SJCRH30 (cell line): ENCODE results near the gene AMMECR1L. TPM values are rescaled to one million over a fixed set of nuclear protein-coding genes. Genes with fewer than 3 reads are reported as not detected.
"Not testable (repeated sequence)": the region's sequence is repeated elsewhere in the genome, so short reads cannot be mapped to it uniquely, and the experiment has no call there.

ENCODE experiments used
- DNase-seq, 2 experiments: peaks; one replicate each; pipeline ENCODE4 v3.0.0-alpha.2; 2015 to 2020
- H3K27ac ChIP-seq: fragments of 250-450 bp; sonication (Bioruptor Pico); 2 replicates; pipeline ENCODE4 v1.5.1; 2020; ENCODE audit warnings: mild to moderate bottlenecking, moderate library complexity
- H3K27me3 ChIP-seq: fragments of 250-450 bp; sonication (Bioruptor Pico); 2 replicates; pipeline ENCODE4 v1.5.1; 2020; ENCODE audit warnings: mild to moderate bottlenecking, moderate library complexity
- H3K36me3 ChIP-seq: fragments of 250-450 bp; sonication (Bioruptor Pico); 2 replicates; pipeline ENCODE4 v1.5.1; 2020; ENCODE audit warnings: mild to moderate bottlenecking, moderate library complexity
- H3K4me1 ChIP-seq: fragments of 250-450 bp; sonication (Bioruptor Pico); 2 replicates; pipeline ENCODE4 v1.5.1; 2020; ENCODE audit warnings: mild to moderate bottlenecking, moderate library complexity
- H3K4me3 ChIP-seq: fragments of 250-450 bp; sonication (Bioruptor Pico); 2 replicates; pipeline ENCODE4 v1.5.1; 2020; ENCODE audit warnings: mild to moderate bottlenecking, moderate library complexity
- H3K9me3 ChIP-seq: fragments of 250-450 bp; sonication (Bioruptor Pico); replicated peaks from 2 replicates; pipeline ENCODE4 v1.5.1; 2020; ENCODE audit warnings: mild to moderate bottlenecking, moderate library complexity
- total RNA-seq: library from RNA; depleted of rRNA; stranded (reverse); fragments of >200 nt; shearing (Covaris generic); gene quantifications from 2 replicates; pipeline ENCODE4 v1.2.3, GENCODE V29; 2014; rRNA removed

AMMECR1L gene
- total RNA-seq: 17.3 and 17.6 TPM in 2 replicates

GRCh38 chr2:127885780-127886592, at the start of gene AMMECR1L:
Gene AMMECR1L (minus strand): TSS chr2:127885956. CDS start chr2:127874234, 11,722 bp downstream.
- not testable (repeated sequence) for H3K27me3 ChIP-seq, H3K9me3 ChIP-seq, H3K4me1 ChIP-seq
- H3K4me3 ChIP-seq: peak within 1 kb of the TSS; percentile 92
- H3K27ac ChIP-seq: peak within 1 kb of the TSS; percentile 65
- peak; percentile 75 to 84 for DNase-seq
- peaks cover 21% of the 10 kb centered on the region for H3K36me3 ChIP-seq

- H3K27me3 ChIP-seq: no peaks in the 10 kb centered on the region
- no peaks in the 10 kb centered on the region for H3K9me3 ChIP-seq
- H3K36me3 ChIP-seq: no peaks in the 10 kb centered on the region
- no peak for DNase-seq
- H3K4me1 ChIP-seq: no peaks in the 10 kb centered on the region
- no peak overlapping the region for H3K4me3 ChIP-seq
- no peak overlapping the region for H3K27ac ChIP-seq
Observed at GRCh38 chr2:127935337-127935736, 49.6 kb upstream of the AMMECR1L start.

GRCh38 chr2:127932199-127932876, 46.6 kb upstream of the AMMECR1L start:
- Histone ChIP-seq H3K4me1 (no peaks in the 10 kb centered on the region), H3K4me3 (no peak overlapping the region), H3K27ac (no peak overlapping the region), H3K27me3 (no peaks in the 10 kb centered on the region), H3K9me3 (no peaks in the 10 kb centered on the region), H3K36me3 (no peaks in the 10 kb centered on the region)
- no peak for DNase-seq

- no peak overlapping the region for H3K4me3 ChIP-seq
- no peak overlapping the region for H3K27ac ChIP-seq
- H3K27me3 ChIP-seq: no peaks in the 10 kb centered on the region
- H3K36me3 ChIP-seq: no peaks in the 10 kb centered on the region
- H3K4me1 ChIP-seq: no peaks in the 10 kb centered on the region
- no peak for DNase-seq
- no peaks in the 10 kb centered on the region for H3K9me3 ChIP-seq
Observed at GRCh38 chr2:127929449-127929848, 43.7 kb upstream of the AMMECR1L start.

- DNase-seq: no peak
- no peaks in the 10 kb centered on the region for H3K9me3 ChIP-seq
- no peak overlapping the region for H3K27ac ChIP-seq
- H3K36me3 ChIP-seq: no peaks in the 10 kb centered on the region
- H3K4me1 ChIP-seq: no peaks in the 10 kb centered on the region
- H3K27me3 ChIP-seq: no peaks in the 10 kb centered on the region
- no peak overlapping the region for H3K4me3 ChIP-seq
Observed at GRCh38 chr2:127927384-127927783, 41.6 kb upstream of the AMMECR1L start.

- no peaks in the 10 kb centered on the region for H3K27me3 ChIP-seq
- DNase-seq: no peak
- no peaks in the 10 kb centered on the region for H3K9me3 ChIP-seq
- no peaks in the 10 kb centered on the region for H3K36me3 ChIP-seq
- no peak overlapping the region for H3K27ac ChIP-seq
- H3K4me3 ChIP-seq: no peak overlapping the region
- no peaks in the 10 kb centered on the region for H3K4me1 ChIP-seq
Observed at GRCh38 chr2:127917916-127918315, 32.2 kb upstream of the AMMECR1L start.

GRCh38 chr2:127913808-127914457, 28.2 kb upstream of the AMMECR1L start:
- H3K9me3 ChIP-seq: no peaks in the 10 kb centered on the region
- no peaks in the 10 kb centered on the region for H3K36me3 ChIP-seq
- no peaks in the 10 kb centered on the region for H3K4me1 ChIP-seq
- DNase-seq: no peak
- no peak overlapping the region for H3K27ac ChIP-seq
- no peak overlapping the region for H3K4me3 ChIP-seq
- no peaks in the 10 kb centered on the region for H3K27me3 ChIP-seq

- no peaks in the 10 kb centered on the region for H3K9me3 ChIP-seq
- no peaks in the 10 kb centered on the region for H3K27me3 ChIP-seq
- no peak overlapping the region for H3K27ac ChIP-seq
- H3K4me1 ChIP-seq: no peaks in the 10 kb centered on the region
- no peak for DNase-seq
- H3K4me3 ChIP-seq: no peak overlapping the region
- no peaks in the 10 kb centered on the region for H3K36me3 ChIP-seq
Observed at GRCh38 chr2:127911737-127912136, 26.0 kb upstream of the AMMECR1L start.

GRCh38 chr2:127910415-127910814, 24.7 kb upstream of the AMMECR1L start:
- DNase-seq: no peak
- no peaks in the 10 kb centered on the region for H3K9me3 ChIP-seq
- no peak overlapping the region for H3K4me3 ChIP-seq
- no peaks in the 10 kb centered on the region for H3K36me3 ChIP-seq
- H3K4me1 ChIP-seq: no peaks in the 10 kb centered on the region
- no peak overlapping the region for H3K27ac ChIP-seq
- H3K27me3 ChIP-seq: no peaks in the 10 kb centered on the region

- no peaks in the 10 kb centered on the region for H3K27me3 ChIP-seq
- no peaks in the 10 kb centered on the region for H3K9me3 ChIP-seq
- no peak overlapping the region for H3K4me3 ChIP-seq
- no peaks in the 10 kb centered on the region for H3K4me1 ChIP-seq
- no peak overlapping the region for H3K27ac ChIP-seq
- no peak for DNase-seq
- no peaks in the 10 kb centered on the region for H3K36me3 ChIP-seq
Observed at GRCh38 chr2:127909019-127909418, 23.3 kb upstream of the AMMECR1L start.

- DNase-seq, H3K27me3 ChIP-seq, H3K36me3 ChIP-seq, H3K4me3 ChIP-seq, H3K27ac ChIP-seq, H3K9me3 ChIP-seq, H3K4me1 ChIP-seq: not testable (repeated sequence)
Observed at GRCh38 chr2:127907733-127908400, 22.1 kb upstream of the AMMECR1L start.

- DNase-seq: peak in 1 of 2 experiments; percentile 6
- no peaks in the 10 kb centered on the region for H3K9me3 ChIP-seq
- H3K4me3 ChIP-seq: peak overlapping the region; percentile 20
- no peak overlapping the region for H3K27ac ChIP-seq
- H3K4me1 ChIP-seq: no peaks in the 10 kb centered on the region
- H3K27me3 ChIP-seq: no peaks in the 10 kb centered on the region
- H3K36me3 ChIP-seq: no peaks in the 10 kb centered on the region
Observed at GRCh38 chr2:127906206-127906926, 20.6 kb upstream of the AMMECR1L start.

- Histone ChIP-seq H3K27me3 (no peaks in the 10 kb centered on the region), H3K36me3 (no peaks in the 10 kb centered on the region), H3K27ac (no peak overlapping the region), H3K9me3 (no peaks in the 10 kb centered on the region), H3K4me3 (no peak overlapping the region), H3K4me1 (no peaks in the 10 kb centered on the region)
- DNase-seq: no peak
Observed at GRCh38 chr2:127901339-127902056, 15.7 kb upstream of the AMMECR1L start.
